ENCODE results near the gene GPR132. TPM values are rescaled to one million over a fixed set of nuclear protein-coding genes. Genes with fewer than 3 reads are reported as not detected.

Gene GPR132
- total and polyA plus RNA-seq, 10 of the 15 experiments (the other 5 are each of a cell fraction or from before 2014, with no cell fraction given) = 1.9 to 49.3 (median 20.4) TPM

- in situ Hi-C loops (cut with MboI) (no loop called here), intact Hi-C loops (cut with micrococcal nuclease; ENCODE audit: unreplicated experiment) (no loop called here)
- DNase-seq (ENCODE audit: low read depth, low spot score) (no peak), FAIRE-seq (no peak), ATAC-seq (no peak)
- Histone ChIP-seq H3K27me3 (replicated peaks in 1 of 2; ENCODE audit: control insufficient read depth in 2 of 2, insufficient read depth in 2 of 2, low read length in 1 of 2) (no peaks in the 10 kb centered on the region), H2AFZ (ENCODE audit: control insufficient read depth, low read depth, low read length) (no peak overlapping the region), H3K4me1 (ENCODE audit: control insufficient read depth, insufficient read depth, low read length) (peaks cover 43% of the 10 kb centered on the region), H3K4me2 (ENCODE audit: control insufficient read depth, insufficient read depth) (peak overlapping the region; percentile 50), H3K36me3 (ENCODE audit: control insufficient read depth in 2 of 2, insufficient read depth in 2 of 2, low read length in 1 of 2) (no peaks in the 10 kb centered on the region), H3K27ac (ENCODE audit: control insufficient read depth, insufficient read depth) (no peak overlapping the region; the same call in 1 of the 2 replicates), H4K20me1 (ENCODE audit: control insufficient read depth, insufficient read depth) (no peaks in the 10 kb centered on the region), H3K9me3 (replicated peaks; ENCODE audit: control insufficient read depth, insufficient read depth, low read length) (no peaks in the 10 kb centered on the region), H3K9ac (ENCODE audit: control insufficient read depth, insufficient read depth, low read length) (peak overlapping the region; percentile 16; the same call in 1 of the 2 replicates), H3K4me3 (no peak overlapping the region), H3K79me2 (ENCODE audit: control insufficient read depth, insufficient read depth, low read length) (no peaks in the 10 kb centered on the region)
- ChIA-PET POLR2A (interaction anchor here (1.6 to 3.0 kb wide), 4 partner anchors 9 to 54 kb away, joined by 6 to 19 read pairs (median 10); partner anchors contain the start of genes CDCA4 and GPR132), CTCF (interaction anchor here (1.5 to 7.6 kb wide), 3 partner anchors 12 to 28 kb away, joined by 6 to 67 read pairs (median 13); no protein-coding TSS in a partner anchor), SMC1A (ENCODE audit: uncharacterized antibody, unreplicated experiment) (interaction anchor here (1.2 to 2.2 kb wide), 4 partner anchors 9 to 13 kb away, joined by 3 to 11 read pairs (median 6); partner anchors contain the start of gene GPR132), RAD21 (ENCODE audit: unreplicated experiment) (interaction anchor here (1.9 to 5.8 kb wide), 4 partner anchors 9 to 14 kb away, joined by 6 to 37 read pairs (median 10); partner anchors contain the start of gene GPR132)
- 47% methylated on average over 15 of the region's 15 CpGs for WGBS (ENCODE audit: insufficient coverage, insufficient replicate concordance, low lambda C conversion rate, missing lambda C conversion rate)
- BruUV-seq (replicated peaks) = no TSS peak
- no peak for TF ChIP-seq TCF7 (IDR thresholded peaks at IDR 0.05; ENCODE audit: borderline replicate concordance)
- TF ChIP-seq HDGF (IDR thresholded peaks at IDR 0.05) = 0 out of 2 replicates have a peak, but pooled peaks have one; percentile 21
- 0 out of 2 replicates have a peak, but pooled peaks have one; percentile 27 for TF ChIP-seq GATAD2B (conservative IDR thresholded peaks at IDR 0.05; ENCODE audit: low read depth)
- TF ChIP-seq CTCF (IDR thresholded peaks at IDR 0.05 in 2 of 3, conservative IDR thresholded peaks at IDR 0.05 in 1 of 3; ENCODE audit: control insufficient read depth in 2 of 3, extremely low read depth in 1 of 3, insufficient read depth in 1 of 3, low read depth in 3 of 3, low read length in 3 of 3) = no peak
- peak; percentile 26; the same call in 1 of the 2 replicates for TF ChIP-seq IKZF1 (conservative IDR thresholded peaks at IDR 0.05)
- no peak for TF ChIP-seq SKIL (IDR thresholded peaks at IDR 0.05; ENCODE audit: low read depth, poor library complexity, severe bottlenecking)
Observed at GRCh38 chr14:105074601-105075053, 9.4 kb upstream of the GPR132 start.
